Adipocyte (in vitro differentiated cells): ENCODE measurements around the gene ADCYAP1R1.
"Not testable (repeated sequence)": the region's sequence is repeated elsewhere in the genome, so short reads cannot be mapped to it uniquely, and the experiment has no call there.

ENCODE experiments used
- DNase-seq: peaks from one replicate; pipeline ENCODE4 v3.0.0-alpha.2; 2015; ENCODE audit warnings: low read depth
- H3K27me3 ChIP-seq: replicated peaks from 2 replicates; pipeline ENCODE4 v1.7.0; 2013; ENCODE audit warnings: mild to moderate bottlenecking, low read length, moderate library complexity; ENCODE audit not compliant: control insufficient read depth, insufficient read depth
- H3K36me3 ChIP-seq: 2 replicates; pipeline ENCODE4 v1.7.0; 2013; ENCODE audit warnings: low read length, mild to moderate bottlenecking, moderate library complexity; ENCODE audit not compliant: control insufficient read depth, insufficient read depth, severe bottlenecking
- H3K4me1 ChIP-seq: 2 replicates; pipeline ENCODE4 v1.7.0; 2013; ENCODE audit warnings: mild to moderate bottlenecking, low read length, moderate library complexity; ENCODE audit not compliant: control insufficient read depth, insufficient read depth
- H3K4me3 ChIP-seq: 2 replicates; pipeline ENCODE4 v1.7.0; 2013; ENCODE audit warnings: mild to moderate bottlenecking, low read length, moderate library complexity
- H3K9ac ChIP-seq: 2 replicates; pipeline ENCODE4 v1.7.0; 2013; ENCODE audit warnings: mild to moderate bottlenecking, low read length, moderate library complexity
- H3K9me3 ChIP-seq: 2 replicates; pipeline ENCODE4 v1.7.0; 2013; ENCODE audit warnings: mild to moderate bottlenecking, low read length, moderate library complexity; ENCODE audit not compliant: control insufficient read depth

Gene ADCYAP1R1

DNA sequence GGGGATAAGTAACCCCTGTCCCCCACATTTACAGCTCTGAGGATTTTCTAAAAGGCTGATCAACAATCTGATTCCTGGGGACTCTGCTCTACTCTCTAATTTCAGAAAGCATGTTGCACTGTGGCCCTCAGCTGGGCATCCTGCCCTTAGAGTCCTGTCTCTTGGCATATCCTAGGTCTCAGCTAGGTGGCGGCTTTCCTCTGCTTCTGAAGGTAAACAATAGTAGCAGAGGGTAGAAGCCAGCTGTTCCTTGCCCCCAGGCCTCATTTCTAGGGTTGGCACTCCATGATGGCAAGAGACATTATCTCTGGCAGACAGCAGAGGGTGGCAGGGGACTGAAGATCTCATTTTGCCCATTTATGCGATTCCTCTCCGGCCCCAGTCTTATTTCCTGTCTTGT, 77.0 kb downstream of the ADCYAP1R1 start:
- Histone ChIP-seq H3K4me3 (no peak overlapping the region), H3K4me1 (no peaks in the 10 kb centered on the region), H3K36me3 (no peaks in the 10 kb centered on the region), H3K27me3 (peaks cover 15% of the 10 kb centered on the region), H3K9me3 (no peaks in the 10 kb centered on the region), H3K9ac (no peak overlapping the region)
- DNase-seq, result no peak

DNA sequence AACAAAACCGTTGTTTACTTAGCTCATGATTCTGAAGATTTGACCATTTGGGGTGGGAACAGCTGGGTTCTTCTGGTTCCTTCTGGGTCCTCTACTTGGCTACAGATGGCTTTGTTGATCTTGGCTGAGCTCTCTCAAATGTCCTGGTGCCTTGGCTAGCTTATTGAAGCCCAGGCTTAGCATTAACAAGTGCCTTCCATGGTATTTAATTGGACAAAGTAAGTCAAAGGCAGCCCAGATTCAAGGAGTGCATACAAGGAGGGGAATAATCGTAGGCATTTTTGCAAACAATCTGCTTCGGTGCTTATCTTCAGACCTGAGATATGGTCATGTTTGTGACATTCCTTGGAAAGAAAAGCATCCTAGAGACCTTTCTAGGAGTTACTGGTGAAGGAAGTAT, 81.4 kb downstream of the ADCYAP1R1 start:
- Histone ChIP-seq H3K4me3 (no peak overlapping the region), H3K36me3 (no peaks in the 10 kb centered on the region), H3K9ac (no peak overlapping the region), H3K4me1 (no peaks in the 10 kb centered on the region), H3K9me3 (no peaks in the 10 kb centered on the region), H3K27me3 (peaks cover 5% of the 10 kb centered on the region)
- DNase-seq, result no peak

DNA sequence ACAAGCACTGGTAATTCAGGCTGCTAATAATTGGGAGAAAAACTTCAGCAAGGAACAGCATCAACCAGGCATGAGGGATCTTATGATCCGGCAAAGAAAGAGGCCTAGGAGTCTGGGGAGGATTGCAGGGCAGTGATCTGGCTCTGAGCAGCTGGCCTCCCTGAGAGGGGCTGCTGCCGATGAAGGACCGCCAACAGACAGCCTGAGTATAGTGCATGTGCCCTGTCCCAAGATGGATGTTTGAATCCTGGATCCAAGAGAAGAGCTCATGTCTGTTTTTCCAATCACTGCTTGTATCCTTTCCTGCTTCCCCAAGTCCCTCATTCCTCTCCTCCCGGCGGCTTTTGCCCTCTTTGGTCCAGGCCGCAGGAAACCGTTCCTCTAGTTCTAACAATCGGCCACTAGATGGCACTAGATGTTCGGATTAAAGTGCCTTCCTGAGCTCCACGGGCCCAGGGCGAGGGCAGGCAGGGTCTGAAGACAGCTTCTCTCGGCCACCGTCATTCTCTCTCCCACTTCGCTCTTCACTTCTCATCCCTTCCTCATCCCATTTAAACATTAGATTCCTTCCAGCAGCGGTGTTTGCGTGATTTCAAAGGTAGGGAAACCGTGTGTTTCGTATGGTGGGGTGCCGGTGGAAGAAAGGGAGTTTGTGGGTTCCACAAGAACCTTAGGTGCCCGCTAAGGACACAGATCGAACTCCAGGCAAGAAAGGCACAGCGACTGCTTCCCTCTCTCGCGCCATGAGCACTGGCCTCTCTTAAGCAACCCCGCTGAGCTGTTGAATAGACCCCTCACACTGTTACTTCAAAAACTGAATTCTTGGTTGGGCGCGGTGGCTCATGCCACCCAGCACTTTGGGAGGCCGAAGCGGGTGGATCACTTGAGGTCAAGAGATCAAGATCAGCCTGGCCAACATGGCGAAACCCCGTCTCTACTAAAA, 82.4 kb downstream of the ADCYAP1R1 start:
- peak; percentile 93 for DNase-seq
- H3K4me3 ChIP-seq, result no peak overlapping the region
- no peaks in the 10 kb centered on the region for H3K27me3 ChIP-seq
- no peak overlapping the region for H3K9ac ChIP-seq
- no peaks in the 10 kb centered on the region for H3K4me1 ChIP-seq
- no peaks in the 10 kb centered on the region for H3K9me3 ChIP-seq
- no peaks in the 10 kb centered on the region for H3K36me3 ChIP-seq

DNA sequence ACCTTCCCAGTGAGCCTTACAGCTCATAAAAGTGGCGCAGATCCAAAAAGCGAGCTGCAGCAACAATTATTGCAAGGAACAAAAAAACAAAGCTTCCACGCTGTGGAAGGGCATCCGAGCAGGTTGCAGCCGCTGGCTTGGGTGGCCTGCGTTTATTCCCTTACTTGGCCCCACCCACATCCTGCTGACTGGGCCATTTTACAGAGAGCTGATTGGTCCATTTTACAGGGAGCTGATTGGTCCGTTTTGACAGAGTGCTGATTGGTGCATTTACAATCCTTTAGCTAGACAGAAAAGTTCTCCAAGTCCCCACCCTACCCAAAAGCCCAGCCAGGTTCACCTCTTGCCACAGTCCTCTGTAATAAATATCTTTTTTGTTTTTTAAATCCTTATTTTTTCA, 85.1 kb downstream of the ADCYAP1R1 start:
- Histone ChIP-seq H3K27me3 (peaks cover 14% of the 10 kb centered on the region), H3K4me1 (no peaks in the 10 kb centered on the region), H3K9ac (no peak overlapping the region), H3K4me3 (no peak overlapping the region), H3K36me3 (no peaks in the 10 kb centered on the region), H3K9me3 (no peaks in the 10 kb centered on the region)
- no peak for DNase-seq

DNA sequence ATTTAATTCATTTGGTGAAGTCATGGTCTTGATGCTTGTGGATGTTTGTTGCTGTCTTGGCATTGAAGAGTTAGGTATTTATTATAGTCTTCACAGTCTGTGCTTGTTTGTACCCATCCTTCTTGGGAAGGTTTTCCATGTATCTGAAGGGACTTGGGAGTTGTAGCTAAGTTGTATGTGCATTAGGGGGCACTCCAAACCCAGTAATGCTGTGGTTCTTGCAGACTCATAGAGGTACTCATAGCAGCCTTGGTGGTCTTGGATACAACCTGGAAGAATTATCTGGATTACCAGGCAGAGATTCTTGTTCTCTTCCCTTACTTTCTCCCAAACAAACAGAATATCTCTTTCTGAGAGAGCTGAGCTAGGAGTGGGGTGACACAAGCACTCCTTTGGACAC, 93.2 kb downstream of the ADCYAP1R1 start:
- Histone ChIP-seq H3K9ac (no peak overlapping the region), H3K27me3 (peaks cover 26% of the 10 kb centered on the region), H3K4me3 (no peak overlapping the region), H3K9me3 (peaks cover 3% of the 10 kb centered on the region), H3K36me3 (no peaks in the 10 kb centered on the region), H3K4me1 (no peaks in the 10 kb centered on the region)
- no peak for DNase-seq

DNA sequence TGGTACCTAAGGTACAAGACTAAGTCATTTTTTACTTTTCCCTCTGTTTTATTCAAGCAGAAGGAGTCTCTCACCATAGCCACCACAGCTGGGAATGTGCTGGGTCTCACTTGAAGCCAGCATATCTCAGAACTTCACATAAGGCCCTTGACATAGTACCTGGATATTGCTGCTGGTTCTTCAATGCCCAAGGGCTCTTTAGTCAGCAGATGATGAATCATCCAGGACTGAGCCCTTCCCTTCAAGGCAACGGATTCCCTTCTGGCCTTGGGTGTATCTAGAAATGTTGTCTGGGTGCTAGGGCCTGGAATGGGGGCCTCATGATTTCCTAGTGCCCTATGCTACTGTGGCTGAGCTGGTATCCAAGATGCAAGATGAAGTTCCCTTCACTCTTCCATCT, 93.9 kb downstream of the ADCYAP1R1 start:
- Histone ChIP-seq H3K9ac (no peak overlapping the region), H3K9me3 (peaks cover 3% of the 10 kb centered on the region), H3K4me3 (no peak overlapping the region), H3K4me1 (no peaks in the 10 kb centered on the region), H3K36me3 (no peaks in the 10 kb centered on the region), H3K27me3 (peaks cover 20% of the 10 kb centered on the region)
- DNase-seq, result no peak

DNA sequence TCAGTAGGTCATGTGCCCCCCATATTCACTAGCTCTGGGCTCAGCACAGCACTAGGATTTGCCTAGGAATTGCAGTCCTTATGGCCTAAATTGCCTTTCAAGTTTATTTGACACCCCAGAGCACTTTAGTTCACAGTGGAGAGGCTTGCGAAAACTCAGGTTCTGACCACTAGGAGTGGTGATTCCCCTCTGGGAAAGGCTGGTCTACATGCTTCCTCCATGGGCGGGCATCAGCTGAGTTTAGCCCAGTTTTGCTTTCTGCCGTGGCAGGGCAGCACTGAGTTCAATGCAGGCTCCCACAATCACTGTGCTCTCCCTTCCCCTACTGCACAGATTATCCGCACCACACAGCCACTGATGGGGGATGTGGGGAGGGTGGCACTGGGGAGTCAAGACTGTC, 94.4 kb downstream of the ADCYAP1R1 start:
- Histone ChIP-seq H3K36me3 (no peaks in the 10 kb centered on the region), H3K27me3 (peaks cover 15% of the 10 kb centered on the region), H3K9me3 (peaks cover 3% of the 10 kb centered on the region), H3K4me1 (no peaks in the 10 kb centered on the region), H3K4me3 (no peak overlapping the region), H3K9ac (no peak overlapping the region)
- DNase-seq, result no peak

DNA sequence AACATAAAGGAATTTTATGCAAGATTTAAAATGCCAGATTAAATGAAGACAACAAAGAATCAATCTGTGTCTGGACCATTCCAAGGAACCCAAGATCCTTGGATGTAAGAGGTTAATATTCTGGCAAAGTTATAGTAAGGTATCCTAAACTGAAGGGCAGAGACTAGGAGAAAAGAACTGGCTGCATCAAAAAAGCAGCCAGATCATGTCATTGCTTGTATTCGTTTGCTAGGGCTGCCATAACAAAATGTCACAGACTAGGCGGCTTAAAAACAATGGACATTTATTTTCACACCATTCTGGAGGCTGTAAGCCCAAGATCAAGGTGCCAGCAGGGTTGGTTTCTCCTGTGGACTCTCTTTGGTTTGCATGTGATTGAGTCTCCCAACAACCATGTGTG, 99.7 kb downstream of the ADCYAP1R1 start:
- H3K4me3 ChIP-seq, result no peak overlapping the region
- H3K9me3 ChIP-seq, result peaks cover 13% of the 10 kb centered on the region
- no peaks in the 10 kb centered on the region for H3K36me3 ChIP-seq
- H3K27me3 ChIP-seq, result peaks cover 2% of the 10 kb centered on the region
- H3K4me1 ChIP-seq, result no peaks in the 10 kb centered on the region
- DNase-seq, result no peak
- H3K9ac ChIP-seq, result no peak overlapping the region

DNA sequence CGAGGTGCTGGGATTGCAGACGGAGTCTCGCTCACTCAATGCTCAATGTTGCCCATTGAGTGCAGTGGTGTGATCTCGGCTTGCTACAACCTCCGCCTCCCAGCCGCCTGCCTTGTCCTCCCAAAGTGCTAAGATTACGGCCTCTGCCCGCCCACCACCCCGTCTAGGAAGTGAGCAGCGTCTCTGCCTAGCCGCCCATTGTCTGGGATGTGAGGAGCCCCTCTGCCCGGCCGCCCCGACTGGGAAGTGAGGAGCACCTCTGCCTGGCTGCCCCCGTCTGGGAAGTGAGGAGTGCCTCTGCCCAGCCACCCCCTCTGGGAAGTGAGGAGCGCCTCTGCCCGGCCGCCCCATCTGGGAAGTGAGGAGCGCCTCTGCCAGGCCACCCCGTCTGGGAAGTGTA, 101.2 kb downstream of the ADCYAP1R1 start:
- H3K4me1 ChIP-seq, H3K9ac ChIP-seq, H3K27me3 ChIP-seq, H3K36me3 ChIP-seq, H3K4me3 ChIP-seq, DNase-seq: not testable (repeated sequence)
- peaks cover 13% of the 10 kb centered on the region for H3K9me3 ChIP-seq

DNA sequence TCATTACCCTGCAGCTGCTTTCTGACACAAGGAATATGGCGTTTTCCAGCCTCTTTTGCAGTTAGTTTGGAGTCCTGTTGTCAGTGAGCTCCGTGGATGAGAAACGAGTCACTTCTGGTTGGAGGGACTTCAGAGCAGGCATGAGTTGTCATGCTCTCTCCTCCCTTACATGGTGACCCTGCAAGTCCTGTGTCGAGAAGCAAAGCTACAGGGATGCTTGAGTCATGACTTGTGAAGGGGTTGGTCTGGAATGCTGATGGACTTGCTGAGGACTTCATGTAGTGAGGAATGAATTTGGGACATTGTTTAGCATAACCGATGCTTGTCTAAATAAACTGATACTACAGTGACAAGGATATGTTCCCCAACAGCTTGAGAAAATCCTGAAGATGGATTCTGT, 108.8 kb downstream of the ADCYAP1R1 start:
- no peaks in the 10 kb centered on the region for H3K27me3 ChIP-seq
- DNase-seq, result no peak
- H3K9me3 ChIP-seq, result no peaks in the 10 kb centered on the region
- H3K9ac ChIP-seq, result no peak overlapping the region
- H3K36me3 ChIP-seq, result no peaks in the 10 kb centered on the region
- H3K4me3 ChIP-seq, result no peak overlapping the region
- H3K4me1 ChIP-seq, result no peaks in the 10 kb centered on the region
